SKM-1 (cell line): Measurements from ENCODE around the gene NOTCH2.
"Not testable (repeated sequence)": the region's sequence is repeated elsewhere in the genome, so short reads cannot be mapped to it uniquely, and the experiment has no call there.

Experiments
- DNase-seq: peaks from one replicate; lab custom pipeline; 2025; ENCODE audit not compliant: unreplicated experiment; lab: John Stamatoyannopoulos, UW

The NOTCH2 gene

GRCh38 chr1:120069920-120070214 is 405 bp upstream of the NOTCH2 start:
- not testable (repeated sequence) for DNase-seq

GRCh38 chr1:120068683-120069066 is 787 bp downstream of the NOTCH2 start:
- not testable (repeated sequence) for DNase-seq

GRCh38 chr1:120048208-120048607 is 21.3 kb downstream of the NOTCH2 start:
- DNase-seq = not testable (repeated sequence)

GRCh38 chr1:120041771-120042170 is 27.7 kb downstream of the NOTCH2 start:
- DNase-seq = not testable (repeated sequence)

- DNase-seq = not testable (repeated sequence)
Measured at GRCh38 chr1:120032253-120032652, 37.2 kb downstream of the NOTCH2 start.

GRCh38 chr1:120023791-120024190 is 45.7 kb downstream of the NOTCH2 start:
- DNase-seq = not testable (repeated sequence)

GRCh38 chr1:120014978-120015377 is 54.5 kb downstream of the NOTCH2 start:
- not testable (repeated sequence) for DNase-seq

- not testable (repeated sequence) for DNase-seq
Measured at GRCh38 chr1:120008320-120008719, 61.1 kb downstream of the NOTCH2 start.

- DNase-seq = not testable (repeated sequence)
Measured at GRCh38 chr1:120007850-120008249, 61.6 kb downstream of the NOTCH2 start.

GRCh38 chr1:120001035-120001434 is 68.4 kb downstream of the NOTCH2 start:
- not testable (repeated sequence) for DNase-seq

GRCh38 chr1:119996731-119997312 is 72.6 kb downstream of the NOTCH2 start:
- DNase-seq = not testable (repeated sequence)

- DNase-seq = not testable (repeated sequence)
Measured at GRCh38 chr1:119995975-119996374, 73.5 kb downstream of the NOTCH2 start.

GRCh38 chr1:119988306-119989062 is 81.0 kb downstream of the NOTCH2 start:
- no peak for DNase-seq

GRCh38 chr1:119987686-119988085 is 81.8 kb downstream of the NOTCH2 start:
- DNase-seq = no peak

- no peak for DNase-seq
Measured at GRCh38 chr1:119987112-119987511, 82.3 kb downstream of the NOTCH2 start.

GRCh38 chr1:119986007-119986497 is 83.4 kb downstream of the NOTCH2 start:
- no peak for DNase-seq

- DNase-seq = no peak
Measured at GRCh38 chr1:119984771-119985170, 84.7 kb downstream of the NOTCH2 start.

GRCh38 chr1:119981986-119982815 is 87.3 kb downstream of the NOTCH2 start:
- no peak for DNase-seq

- DNase-seq = no peak
Measured at GRCh38 chr1:119981496-119981895, 88.0 kb downstream of the NOTCH2 start.

- DNase-seq = no peak
Measured at GRCh38 chr1:119978018-119978505, 91.4 kb downstream of the NOTCH2 start.

GRCh38 chr1:119977113-119977736 is 92.2 kb downstream of the NOTCH2 start:
- not testable (repeated sequence) for DNase-seq
